Fibroblast of skin of right biceps (primary cell): ENCODE results near the gene PRKAR2A.
"Not testable (repeated sequence)": the region's sequence is repeated elsewhere in the genome, so short reads cannot be mapped to it uniquely, and the experiment has no call there.

Experiments
- DNase-seq: peaks from one replicate; pipeline ENCODE4 v3.0.0-alpha.2; 2013

Gene PRKAR2A

DNA sequence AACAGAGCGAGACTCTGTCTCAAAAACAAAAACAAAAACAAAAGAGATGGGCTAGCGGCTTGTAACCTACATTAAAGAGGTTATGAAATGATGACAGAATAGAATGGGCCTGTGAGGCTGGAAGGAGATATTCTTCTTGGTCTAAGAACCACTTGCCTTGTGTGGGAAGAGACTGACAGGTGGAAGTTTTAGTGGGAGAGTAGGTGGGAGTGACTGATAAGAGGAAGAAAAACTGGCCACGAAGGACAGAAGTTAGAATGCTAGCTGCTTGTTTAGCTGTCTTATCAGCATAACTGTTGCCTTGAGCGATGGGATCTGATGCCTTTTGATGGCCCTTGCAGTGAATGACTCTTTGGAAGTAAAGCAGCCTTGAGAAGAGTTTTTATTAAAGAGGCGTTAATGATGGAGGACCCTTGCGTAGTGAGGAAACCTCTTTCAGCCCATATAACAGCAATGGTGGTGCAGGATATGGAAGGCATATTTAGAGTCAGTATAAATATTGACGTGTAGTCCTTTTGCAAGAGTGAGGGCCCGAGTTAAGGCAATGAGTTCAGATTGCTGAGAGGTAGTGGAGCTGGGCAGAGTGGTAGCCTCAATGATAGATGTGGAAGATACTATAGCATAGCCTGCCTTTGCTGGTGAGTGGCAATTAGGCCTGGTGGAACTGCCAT is 122.4 kb downstream of the PRKAR2A start:
- not testable (repeated sequence) for DNase-seq

DNA sequence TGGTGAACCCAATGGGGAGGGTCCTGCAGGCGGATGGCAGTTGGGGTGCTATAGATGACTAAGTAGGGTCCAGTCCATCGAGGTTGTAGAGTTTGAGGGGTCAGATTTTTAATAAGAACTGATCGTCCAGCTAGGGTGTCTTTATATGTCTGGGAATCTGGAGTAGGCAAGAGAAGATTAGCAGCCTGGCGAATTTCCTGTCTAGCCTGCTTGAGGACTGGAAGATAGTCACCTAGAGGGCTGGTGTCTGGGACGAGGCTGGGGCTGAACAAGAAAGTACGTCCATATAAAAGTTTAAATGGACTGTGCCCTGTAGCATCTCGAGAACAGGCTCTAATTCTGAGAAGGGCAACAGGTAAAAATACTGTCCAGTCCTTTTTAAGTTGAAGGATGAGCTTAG is 123.9 kb downstream of the PRKAR2A start:
- DNase-seq: no peak

DNA sequence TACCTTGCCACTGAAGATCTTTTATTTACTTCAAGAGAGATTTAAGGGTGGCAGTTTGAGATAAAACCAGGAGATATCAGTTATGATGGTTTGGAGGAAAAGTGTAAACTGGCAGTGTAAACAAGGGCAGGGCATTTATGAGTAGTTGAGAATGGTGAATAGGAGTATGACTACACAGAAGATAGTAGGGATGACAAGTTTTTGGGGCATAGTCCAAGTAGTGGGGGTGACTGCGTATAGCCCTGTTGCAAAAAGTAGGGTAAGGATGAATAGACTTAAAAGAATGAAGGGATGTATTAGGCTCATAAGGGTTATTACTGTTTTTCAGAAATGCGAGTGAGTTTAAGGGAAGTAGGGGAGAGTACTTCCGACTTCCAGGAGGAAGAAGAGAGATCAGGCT is 124.4 kb downstream of the PRKAR2A start:
- DNase-seq: not testable (repeated sequence)

DNA sequence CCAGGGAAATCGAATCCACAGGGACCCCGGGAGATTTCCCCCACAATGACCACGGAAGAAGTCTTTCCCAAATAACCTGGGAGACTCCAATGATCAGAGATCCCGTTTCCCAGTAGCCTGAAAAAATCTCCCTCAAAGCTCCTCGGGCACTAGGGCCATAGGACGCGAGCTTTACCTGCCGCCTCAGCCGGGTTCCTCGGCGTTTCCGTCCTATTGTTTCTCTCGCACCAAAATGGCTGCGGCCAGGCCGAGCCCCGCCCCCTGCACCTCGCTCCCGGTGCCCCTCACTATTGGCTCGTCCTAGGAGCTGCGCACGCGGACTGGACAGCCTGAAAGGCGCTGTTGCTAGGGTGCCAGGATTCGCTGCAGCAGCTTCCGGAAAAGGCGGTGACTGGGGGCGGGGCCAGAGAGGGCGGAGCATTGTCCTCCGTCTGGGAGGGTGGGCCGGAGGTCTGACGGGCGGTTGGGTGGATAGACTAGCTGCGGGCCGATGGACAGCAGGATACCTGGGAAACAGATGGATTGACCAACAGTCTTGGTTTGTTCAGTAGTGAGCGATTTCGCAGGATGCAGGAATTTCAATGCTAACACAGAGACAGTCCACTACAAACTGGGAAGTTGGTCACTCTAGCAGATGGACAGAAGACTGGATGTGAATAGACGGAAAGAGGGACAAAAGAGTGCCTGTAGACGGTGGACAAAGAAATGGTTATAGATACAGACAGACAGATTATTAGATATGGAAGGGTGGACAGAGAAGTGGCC is 130.5 kb downstream of the PRKAR2A start, which contains the start of gene IP6K2:
TSS of gene IP6K2 (minus strand) at position 240 of the 765 bp plus-strand sequence. CDS start 21,930 bp downstream, outside the sequence.
- peak; percentile 98 for DNase-seq

GRCh38 chr3:48716508-48716981 is 131.1 kb downstream of the PRKAR2A start:
- DNase-seq: peak; percentile 8

DNA sequence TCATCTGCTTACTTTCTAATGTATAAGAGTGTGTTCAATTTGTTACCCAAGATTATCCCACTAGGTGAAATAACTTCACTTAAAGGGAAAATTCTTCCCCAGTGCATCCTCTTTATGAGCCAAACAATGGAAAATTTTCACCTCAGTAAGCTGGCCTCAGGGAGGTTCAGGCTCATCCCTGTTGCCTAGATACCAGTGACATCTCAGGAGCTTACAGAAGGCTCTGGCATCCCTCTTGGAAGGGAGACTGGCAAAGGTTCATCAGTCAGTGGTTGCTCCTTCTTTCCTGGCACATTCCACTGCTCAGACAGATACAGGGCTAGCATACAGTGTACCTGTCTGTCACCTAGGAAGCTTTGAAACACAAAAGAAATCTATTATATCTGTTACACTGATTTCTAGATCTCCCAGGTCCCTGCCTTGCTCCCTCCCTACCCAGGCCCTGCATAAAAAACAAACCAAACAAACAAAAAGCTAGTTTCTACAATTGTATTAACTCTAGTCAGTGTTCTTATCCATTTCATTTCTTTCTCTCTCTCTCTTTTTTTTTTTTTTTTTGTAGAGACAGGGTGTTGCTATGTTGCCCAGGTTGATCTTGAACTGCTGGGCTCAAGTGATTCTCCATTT is 132.4 kb downstream of the PRKAR2A start:
- peak; percentile 35 for DNase-seq

GRCh38 chr3:48711727-48712126 is 135.9 kb downstream of the PRKAR2A start:
- DNase-seq: no peak

- DNase-seq: no peak
These were observed 138.6 kb downstream of the PRKAR2A start for GRCh38 chr3:48709051-48709461.

DNA sequence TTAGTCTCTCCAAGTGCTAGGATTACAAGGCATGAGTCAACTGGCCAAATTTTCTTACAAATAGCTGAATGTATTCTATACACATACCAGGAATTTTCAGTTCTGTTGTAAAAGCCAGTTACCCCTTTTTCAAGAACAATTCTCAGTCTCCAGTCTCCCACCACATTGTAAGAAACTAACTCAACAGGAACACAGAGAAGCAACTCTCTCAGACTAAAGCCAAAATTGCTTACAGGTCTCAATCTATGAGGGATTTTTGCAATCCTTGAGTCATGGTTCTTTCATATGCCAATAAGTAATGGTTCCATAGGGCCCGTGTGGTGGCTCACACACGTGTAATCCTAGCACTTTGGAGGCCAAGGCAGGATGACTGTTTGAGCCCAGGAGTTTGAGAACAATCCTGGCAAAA is 139.2 kb downstream of the PRKAR2A start:
- peak; percentile 27 for DNase-seq

DNA sequence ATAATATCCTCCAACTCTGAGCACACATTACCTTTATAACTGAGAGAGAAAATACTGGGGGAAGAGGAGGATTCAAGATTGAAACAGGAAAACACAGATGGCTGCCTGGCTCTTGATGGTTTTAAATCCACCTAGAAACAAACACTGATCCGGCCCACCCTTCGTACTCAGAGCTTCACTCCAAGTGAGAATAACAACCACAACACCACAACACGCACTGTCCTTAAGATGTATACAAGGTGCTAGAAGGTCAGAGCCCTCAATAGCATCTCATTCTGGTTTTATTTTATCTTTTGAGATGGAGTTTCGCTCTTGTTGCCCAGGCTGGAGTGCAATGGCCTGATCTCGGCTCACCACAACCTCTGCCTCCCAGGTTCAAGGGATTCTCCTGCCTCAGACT is 140.5 kb downstream of the PRKAR2A start:
- no peak for DNase-seq

GRCh38 chr3:48702320-48702920 is 145.3 kb downstream of the PRKAR2A start:
- no peak for DNase-seq

GRCh38 chr3:48700731-48701405 is 146.8 kb downstream of the PRKAR2A start:
- DNase-seq: no peak

DNA sequence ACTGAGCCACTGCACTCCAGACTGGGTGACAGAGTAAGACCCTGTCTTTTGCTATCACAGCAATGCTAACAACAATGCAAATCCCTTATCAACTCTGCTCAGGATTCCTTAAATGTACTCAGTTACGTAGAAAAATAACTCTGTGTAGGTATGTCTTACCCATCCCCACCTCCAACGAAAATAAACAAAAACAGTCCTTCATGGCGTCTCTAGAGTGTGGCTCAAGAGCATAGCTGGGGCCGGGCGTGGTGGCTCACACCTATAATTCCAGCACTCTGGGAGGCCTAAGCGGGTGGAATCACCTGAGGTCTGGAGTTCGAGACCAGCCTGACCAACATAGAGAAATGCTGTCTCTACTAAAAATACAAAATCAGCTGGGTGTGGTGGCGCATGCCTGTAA is 148.8 kb downstream of the PRKAR2A start:
- no peak for DNase-seq

GRCh38 chr3:48697952-48698351 is 149.7 kb downstream of the PRKAR2A start:
- no peak for DNase-seq

DNA sequence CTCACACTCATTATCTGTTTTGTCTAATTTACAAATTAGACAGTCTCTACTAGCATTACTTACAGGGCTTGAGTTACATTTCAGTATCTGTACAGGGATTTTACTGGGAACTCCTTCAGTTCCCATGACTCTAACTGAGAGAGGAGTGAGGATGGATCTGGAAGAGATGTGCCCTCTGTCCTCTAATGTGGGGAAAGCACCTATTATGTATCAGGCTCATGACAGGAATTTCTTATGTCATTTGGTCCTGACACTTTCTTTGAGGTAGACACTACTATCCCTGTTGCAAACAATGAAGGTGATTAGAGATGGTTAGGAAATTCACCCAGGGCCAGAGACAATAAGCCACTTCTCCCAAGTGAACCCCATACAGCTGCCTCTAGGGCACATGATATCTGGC is 151.1 kb downstream of the PRKAR2A start:
- DNase-seq: no peak
